Measurements from ENCODE around the gene BIK.
A peak's percentile ranks its signal among the peaks of the same experiment; 100 is the strongest.
"Not testable (repeated sequence)": the region's sequence is repeated elsewhere in the genome, so short reads cannot be mapped to it uniquely, and the experiment has no call there.

BIK gene

DNA sequence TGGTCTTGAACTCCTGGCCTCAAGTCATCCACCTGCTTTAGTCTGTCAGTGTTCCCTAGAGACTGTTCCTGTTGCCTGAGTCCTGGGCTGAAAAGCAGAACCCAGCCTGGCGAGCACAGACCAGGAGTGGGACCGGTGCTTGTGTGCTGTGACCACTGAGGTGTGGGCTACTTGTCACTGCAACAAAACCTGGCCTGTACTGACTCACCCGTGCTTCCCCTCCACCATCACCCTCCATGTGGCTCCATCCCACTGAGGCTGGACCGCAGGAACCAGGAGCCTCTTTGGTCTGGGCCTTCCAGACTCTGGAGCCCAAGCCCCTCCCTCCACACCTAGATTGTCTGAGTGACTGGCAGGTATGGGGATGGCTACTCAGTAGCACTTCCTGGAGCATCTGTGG, 24.0 kb downstream of the BIK start:
- no peak for DNase-seq (ENCODE audit: low read depth in 2 of 3, low spot score in 1 of 3)

DNA sequence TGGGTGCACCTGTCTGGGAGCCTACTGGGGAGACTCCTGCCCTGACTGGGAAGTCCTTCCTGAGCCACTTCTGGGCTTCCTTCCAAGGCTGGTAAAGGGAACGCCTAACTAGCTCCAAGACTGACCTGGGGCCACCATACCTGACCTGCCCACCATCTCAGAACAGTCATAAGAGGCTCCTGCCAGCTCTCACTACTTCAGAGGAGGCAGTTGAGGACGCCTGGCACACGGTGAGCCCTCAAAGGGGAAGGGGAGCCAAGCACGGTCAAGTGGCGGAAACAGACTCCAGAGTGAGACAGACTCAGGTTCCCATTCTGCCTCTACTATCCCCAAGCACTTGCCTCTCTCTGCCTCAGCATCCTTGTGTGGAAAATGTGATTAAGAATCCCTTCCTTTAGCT, 25.0 kb downstream of the BIK start:
- no peak for DNase-seq (ENCODE audit: low read depth in 2 of 3, low spot score in 1 of 3)

DNA sequence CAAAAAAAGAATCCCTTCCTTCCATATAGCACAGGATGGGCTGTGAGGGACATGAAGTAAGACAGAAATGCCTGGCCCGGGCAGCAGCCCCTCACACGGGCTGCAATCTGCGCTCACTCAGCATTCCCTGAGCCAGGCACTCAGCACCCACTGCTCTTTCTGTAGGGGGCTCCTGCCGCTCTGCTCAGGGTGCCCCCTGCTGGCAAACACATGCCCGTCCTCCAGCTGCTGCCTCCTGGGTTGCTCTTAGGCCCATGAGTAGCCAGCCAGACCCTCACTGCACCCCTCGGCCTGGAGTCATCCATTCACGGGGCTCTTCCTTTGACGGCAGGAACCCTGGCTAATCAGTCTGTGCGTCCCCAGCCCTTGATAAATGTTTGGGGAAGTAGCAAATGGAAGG, 25.7 kb downstream of the BIK start:
- no peak for DNase-seq (ENCODE audit: low read depth in 2 of 3, low spot score in 1 of 3)

DNA sequence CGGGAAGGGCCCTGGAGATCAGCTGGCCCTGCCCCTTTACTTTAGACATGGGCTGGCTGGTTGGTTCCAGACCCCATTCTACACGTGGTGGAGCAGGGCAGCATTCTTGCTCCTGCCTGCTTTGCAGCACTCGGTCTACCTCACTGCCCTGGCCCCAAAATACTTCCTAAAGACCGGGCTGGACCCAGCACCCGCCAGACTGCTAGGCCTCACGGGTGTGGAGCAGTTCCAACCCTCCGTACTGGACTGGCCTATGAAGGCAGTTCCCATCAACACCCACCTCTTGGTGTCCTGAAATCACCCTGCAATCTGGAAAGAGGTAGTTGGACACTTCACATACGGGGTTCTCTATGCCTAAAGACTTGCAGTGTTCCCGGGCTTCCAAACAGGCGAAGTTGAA, 26.3 kb downstream of the BIK start:
- DNase-seq (ENCODE audit: low read depth in 2 of 3, low spot score in 1 of 3), result no peak

DNA sequence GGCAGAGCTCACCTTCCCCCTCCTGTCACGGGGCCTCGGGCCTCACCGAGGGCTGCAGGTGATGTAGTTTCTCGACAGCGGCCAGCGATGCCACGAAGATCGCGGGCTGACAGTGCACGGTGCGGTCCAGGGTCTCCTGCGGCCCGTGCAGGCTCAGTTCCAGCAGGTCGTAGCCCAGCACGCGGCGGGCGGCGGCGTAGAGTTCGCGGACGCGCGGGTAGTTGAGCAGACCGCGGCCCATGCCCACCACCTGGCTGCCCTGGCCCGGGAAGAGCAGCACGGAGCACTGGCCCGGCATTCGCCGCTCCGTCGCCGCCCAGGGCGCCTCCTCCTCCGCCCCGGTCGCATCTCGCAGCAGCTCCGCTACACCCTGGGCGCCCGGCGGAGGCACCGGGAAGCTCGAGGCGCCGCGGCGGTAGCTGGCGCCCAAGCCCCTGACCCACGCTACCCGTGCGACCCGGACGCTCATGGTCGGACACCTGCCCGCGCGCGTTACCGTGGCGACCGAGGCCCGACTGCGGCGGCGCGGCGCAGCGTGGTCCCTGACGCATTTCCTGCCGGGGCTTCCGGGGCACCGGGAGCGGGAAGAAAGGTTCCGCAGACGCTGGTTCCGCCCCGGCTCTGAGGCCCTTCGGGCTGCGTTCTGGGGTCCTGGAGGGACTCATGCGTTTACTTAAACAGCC, 32.5 kb downstream of the BIK start, which contains the start of gene MCAT:
TSS of gene MCAT (minus strand) at position 519 of the 683 bp plus-strand sequence. CDS start at position 469, 50 bp downstream.
- peak; percentile 60 to 75 (median 70) for DNase-seq (ENCODE audit: low read depth in 2 of 3, low spot score in 1 of 3)

DNA sequence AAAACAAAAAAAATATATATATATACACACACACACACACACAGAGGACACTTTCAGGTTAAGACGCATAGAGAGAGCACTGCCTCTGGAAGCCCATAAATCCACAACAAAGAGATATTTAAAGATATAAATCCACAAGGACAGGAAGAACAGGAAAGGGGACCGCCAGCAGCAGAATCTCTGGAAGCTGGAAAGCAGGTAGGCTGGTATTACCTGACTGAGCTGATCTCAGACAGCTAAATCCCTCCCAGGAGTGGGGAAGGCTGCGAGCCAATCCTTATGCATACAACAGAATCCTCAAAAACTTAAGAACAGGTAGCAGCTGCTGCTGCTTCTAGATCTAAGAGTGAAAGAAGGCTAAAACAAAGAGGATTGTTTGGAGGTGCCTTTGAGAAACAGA, 34.4 kb downstream of the BIK start:
- DNase-seq (ENCODE audit: low read depth in 2 of 3, low spot score in 1 of 3), result no peak

DNA sequence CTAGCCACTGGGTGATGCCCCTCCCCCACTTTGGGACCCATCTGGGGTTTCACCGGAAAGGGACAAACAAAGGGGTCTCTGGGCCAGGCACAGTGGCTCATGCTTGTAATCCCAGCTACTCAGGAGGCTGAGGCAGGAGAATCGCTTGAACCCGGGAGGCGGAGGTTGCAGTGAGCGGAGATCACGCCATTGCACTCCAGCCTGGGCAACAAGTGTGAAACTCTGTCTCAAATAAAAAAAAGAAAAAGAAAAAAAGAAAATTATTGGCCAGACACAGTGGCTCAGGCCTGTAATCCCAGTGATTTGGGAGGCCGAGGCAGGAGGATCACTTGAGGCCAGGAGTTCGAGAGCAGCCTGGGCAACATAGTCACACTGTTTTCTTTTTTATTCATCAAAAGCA, 34.8 kb downstream of the BIK start:
- not testable (repeated sequence) for DNase-seq (ENCODE audit: low read depth in 2 of 3, low spot score in 1 of 3)

DNA sequence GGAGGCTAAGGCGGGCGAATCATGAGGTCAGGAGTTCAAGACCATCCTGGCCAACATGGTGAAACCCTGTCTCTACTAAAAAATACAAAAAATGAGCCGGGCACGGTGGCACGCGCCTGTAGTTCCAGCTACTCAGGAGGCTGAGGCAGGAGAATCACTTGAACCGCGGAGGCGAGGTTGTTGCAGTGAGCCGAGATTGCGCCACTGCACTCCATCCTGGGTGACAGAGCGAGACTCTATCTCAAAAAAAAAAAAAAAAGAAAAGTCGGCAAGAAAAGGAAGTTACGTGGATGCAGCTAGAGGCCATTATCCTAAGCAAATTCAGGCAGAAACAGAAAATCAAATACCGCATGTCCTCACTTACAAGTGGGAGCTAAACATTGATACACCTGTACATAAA, 35.8 kb downstream of the BIK start:
- DNase-seq (ENCODE audit: low read depth in 2 of 3, low spot score in 1 of 3), result not testable (repeated sequence)

DNA sequence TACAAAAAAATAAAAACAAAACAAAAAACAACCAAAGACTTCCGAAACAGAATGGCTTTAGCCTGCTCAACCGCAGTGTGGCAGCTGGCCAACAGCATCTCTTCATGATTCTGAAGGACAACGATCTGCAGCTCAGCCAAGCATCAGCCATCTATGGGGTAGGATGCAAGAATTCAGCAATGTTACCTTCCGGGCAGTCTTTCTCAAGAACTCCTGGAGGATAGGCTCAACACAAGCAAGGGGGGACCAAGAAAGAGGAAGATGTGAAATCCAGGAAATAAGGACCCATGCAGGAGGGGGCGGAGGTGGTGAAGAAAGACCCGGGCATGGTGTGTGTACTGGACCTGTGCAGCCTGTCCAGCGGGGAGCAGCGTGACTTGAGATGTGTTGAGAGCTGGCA, 37.3 kb downstream of the BIK start:
- DNase-seq (ENCODE audit: low read depth in 2 of 3, low spot score in 1 of 3), result no peak

DNA sequence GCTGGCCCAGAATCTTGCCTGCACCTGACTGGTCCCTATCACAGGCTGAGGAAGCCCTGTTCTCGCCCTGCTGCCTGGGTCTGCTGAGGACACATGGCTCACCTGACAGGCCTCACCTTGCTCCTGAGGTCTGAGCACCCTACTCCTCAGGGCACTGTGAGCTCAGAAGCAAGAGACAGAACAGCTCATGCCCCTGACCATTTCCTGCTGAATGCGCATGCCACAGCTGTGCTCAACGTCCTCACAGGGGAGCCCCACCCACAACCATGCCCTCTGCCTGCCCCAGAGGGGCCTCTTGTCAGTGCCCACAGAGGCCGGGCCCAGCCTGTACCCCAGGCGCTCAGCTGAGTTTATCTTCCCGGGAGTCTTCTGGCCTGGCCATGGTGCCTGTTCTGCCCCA, 38.0 kb downstream of the BIK start:
- no peak for DNase-seq (ENCODE audit: low read depth in 2 of 3, low spot score in 1 of 3)

DNA sequence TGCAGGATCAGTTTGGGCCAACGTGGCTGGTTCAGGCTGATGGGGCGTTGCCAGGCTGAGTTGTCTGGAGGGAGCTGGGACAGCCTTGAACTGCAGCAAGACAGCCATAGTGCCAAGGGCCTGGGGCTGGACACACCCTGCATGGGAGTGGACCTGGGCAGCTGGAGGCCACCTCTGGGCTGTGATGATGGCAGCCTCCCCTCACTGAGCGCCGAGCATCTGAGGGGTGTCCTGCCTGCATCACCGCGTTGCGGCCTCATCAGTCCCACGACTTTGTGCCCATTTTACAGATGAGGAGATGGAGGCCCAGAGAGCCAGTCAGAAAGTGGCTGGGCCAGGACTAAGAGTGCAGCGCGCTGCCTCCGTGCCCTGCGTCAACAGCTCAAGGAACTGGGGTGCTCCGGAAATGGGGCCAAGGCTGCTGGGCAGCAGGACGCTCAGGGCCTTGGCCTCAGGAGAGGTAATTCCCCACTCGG, 40.2 kb downstream of the BIK start:
- no peak for DNase-seq (ENCODE audit: low read depth in 2 of 3, low spot score in 1 of 3)

DNA sequence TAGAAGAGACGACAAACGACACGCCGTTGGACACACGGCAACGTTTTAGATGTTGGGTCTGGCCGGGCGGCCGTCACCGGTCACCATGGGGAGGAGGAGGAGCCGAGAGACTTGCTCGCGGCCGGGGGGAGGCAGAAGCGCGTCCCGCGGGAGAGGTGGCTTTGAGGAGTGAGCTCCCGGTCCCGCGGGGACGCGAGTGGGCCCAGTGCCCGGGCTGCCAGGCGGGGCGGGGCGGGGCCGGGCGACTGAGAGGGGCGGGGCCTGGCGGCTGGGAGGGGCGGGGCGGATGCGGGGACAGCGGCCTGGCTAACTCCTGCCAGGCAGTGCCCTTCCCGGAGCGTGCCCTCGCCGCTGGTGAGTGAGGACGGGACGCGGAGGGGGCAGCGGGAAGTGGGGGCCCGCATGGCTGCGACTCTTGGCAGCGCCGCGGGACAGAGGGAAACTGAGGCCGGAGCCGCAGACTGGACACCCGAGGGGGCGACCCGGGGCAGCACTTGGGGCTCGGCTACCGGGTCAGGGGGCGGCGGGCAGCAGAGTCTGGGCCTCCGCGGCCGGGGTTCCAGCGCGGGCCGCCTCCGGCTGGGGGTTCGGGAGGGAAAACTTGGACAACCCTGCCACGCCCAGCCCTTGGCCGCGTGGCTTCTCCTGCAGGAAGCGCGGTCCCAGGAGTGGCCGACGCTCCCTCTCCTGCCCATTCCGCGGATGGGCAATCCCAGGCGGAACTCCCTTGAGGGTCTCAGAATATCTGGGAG, 40.9 kb downstream of the BIK start, which contains the start of gene TSPO:
TSS of gene TSPO (plus strand) at position 309 of the 752 bp plus-strand sequence. CDS start 7,680 bp downstream, outside the sequence.
- DNase-seq (ENCODE audit: low read depth in 2 of 3, low spot score in 1 of 3), result peak in 2 of 3 donors; percentile 48 to 54

DNA sequence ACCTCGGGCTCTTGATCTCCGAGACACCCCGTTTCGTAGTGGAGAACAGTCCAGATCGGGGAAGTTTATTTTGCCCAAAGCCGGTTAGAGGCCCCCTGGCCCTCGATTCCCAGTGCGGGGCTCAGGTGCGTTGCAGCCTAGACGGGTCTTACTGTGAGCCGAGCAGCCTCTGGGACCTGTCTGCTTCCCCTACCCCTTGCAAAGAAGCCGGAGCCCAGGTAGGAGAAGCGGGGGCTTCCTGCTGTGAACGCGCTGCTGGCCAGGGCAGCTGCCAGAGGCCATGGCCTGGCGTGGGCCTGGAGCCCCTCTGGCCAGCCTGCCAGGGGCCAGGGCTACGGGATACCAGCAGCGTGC, 41.4 kb downstream of the BIK start:
- DNase-seq (ENCODE audit: low read depth in 2 of 3, low spot score in 1 of 3), result no peak

DNA sequence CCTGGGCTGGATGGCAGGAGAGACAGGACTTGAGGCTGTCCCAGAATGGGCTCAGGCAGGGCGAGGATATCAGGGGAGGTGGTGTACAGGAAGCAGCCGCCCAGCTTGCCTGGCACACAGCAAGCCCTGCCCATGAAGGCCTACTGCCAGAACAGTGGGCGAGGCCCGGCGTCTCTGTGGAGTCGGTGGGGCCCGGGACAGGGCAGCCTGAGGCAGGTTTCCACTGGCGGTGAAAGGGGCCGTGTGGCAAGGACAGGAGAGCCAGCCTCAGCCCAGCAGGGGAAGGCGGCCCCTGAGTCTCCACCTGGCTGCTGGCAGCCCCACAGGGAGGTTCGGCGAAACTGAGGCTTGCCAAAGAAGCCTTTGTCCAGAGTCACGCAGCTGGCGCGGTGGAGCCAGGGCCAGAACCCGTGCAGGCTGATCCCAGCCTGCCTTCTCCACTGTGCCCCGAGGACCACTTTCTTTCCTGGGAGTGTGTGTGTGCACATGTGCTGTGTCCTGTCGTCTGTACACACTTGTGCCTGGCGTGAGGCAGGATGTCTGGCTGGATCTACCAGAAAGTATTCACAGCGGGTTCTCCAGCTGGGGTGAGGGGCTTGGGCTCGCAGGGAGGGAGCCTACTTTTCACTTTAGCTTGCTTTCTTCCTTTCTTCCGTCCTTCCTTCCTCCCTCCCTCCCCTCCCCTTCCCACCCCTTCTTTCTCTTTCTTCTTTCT, 42.0 kb downstream of the BIK start:
- peak; percentile 31 to 41 (median 35) for DNase-seq (ENCODE audit: low read depth in 2 of 3, low spot score in 1 of 3)

DNA sequence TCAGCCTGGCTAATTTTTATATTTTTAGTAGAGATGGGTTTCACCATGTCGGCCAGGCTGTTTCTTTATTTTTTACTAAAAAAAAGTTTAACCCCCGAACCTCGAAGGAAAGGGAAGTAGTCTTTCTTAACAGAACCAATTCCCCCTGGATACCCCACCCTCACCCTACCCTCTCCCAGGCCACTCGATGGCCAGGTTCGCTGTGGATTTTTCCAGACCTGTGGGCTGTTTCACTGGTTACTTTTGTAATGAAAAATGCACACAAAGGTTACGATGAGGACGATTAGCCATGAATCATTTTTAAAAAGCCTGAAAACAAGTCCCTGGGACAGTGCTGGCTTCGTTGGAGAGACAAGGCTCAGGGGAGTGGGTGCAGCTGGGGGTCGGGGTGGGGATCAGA, 43.3 kb downstream of the BIK start:
- no peak for DNase-seq (ENCODE audit: low read depth in 2 of 3, low spot score in 1 of 3)

DNA sequence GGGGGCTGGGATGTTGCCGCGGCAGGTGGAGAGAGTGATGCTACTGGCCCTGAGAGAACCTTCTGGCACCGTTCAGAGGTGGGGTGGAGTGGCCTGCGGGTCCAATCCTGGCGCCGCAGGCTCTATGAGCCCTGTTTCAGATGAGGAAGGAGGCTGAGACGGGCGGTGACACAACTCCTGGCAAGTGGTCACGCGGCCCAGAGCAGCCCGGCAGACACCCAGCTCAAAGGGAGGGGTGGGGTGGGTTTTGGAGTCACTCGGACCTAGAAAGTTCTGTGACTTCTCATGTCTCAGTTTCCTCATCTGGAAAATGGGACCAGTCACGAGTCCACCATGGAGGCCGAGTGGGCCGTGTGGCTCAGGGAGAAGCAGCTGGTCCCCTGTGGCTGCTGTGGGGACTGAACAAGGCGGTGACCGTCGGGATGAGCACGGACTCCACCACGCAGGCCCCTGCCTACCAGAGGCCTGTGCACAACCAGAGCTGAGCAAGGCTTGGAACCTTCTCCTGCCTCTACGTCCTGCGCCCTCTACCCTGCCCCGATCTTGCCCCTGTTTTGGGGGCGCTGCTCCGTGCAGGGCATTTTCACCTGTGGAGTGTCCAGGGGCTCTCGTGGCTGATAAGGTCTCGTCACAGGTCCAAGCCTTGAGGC, 44.5 kb downstream of the BIK start:
- no peak for DNase-seq (ENCODE audit: low read depth in 2 of 3, low spot score in 1 of 3)

DNA sequence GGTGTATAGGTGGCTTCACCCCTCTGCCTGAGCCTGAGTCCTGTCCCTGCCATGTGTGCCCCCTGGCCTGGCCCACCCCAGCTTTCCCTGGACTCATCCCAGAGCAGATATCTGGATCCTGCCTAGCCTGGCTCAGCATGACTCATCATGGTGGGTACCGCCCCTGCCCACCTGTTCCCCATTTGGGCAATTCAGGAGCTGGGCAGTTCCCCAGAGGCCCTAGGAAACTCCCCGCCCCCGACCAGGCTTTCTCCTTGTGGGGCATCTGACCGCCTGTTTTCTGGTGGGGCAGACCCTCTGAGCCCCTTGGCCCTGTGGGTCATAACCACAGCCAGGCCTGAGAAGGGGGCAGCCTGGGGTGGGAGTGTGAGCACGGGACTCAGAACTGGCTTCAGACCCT, 45.2 kb downstream of the BIK start:
- no peak for DNase-seq (ENCODE audit: low read depth in 2 of 3, low spot score in 1 of 3)

DNA sequence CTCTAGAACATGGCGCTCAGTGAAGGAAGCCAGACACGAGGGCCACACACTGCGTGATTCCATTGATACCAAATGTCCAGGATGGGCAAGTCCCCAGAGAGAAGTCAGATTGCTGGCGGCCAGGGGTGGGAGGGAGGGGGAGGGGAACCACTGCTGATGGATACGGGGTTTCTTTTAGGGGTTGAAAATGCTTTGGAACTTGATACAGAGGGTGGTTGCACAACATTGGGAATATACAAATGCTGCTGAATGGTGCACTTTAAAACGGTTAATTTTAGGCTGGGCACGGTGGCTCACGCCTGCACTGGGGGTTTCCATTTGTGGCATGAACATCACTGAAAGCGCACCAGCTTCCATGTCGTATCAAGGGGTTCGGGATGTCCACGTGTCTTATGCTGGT, 45.9 kb downstream of the BIK start:
- no peak for DNase-seq (ENCODE audit: low read depth in 2 of 3, low spot score in 1 of 3)

DNA sequence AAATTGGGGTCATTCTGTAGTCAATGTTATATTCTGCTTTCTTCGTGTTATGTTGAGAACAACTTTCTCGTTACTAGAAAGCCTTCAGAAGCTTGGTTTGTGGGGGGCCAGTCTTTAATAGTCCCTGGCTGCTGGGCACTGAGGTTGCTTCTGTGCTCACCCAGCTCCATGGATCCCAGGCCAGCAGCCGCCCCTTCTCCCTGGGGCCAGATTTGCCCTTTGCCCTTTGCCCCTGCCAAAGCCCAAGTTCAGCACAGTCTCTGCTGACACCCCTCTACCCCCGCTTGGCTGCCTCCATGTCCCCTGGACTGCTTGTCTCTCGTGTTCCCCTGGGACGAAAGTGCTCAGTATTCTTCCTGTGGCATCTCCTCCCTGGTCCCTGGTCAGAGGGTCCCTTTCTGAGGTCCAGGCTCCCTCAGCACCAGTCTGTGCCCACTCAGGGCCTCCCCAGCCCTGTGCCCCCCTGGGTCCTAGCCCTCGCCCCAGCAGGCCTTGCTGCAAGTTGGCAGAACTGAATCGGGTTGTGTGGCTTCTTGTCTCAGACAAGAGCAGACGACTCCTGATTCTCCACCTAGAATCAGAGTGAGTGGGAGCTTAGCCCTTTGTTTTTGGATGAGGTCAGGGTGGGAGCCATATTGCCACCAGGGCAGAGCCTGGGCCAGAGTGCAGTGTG, 47.5 kb downstream of the BIK start:
- DNase-seq (ENCODE audit: low read depth in 2 of 3, low spot score in 1 of 3), result no peak

DNA sequence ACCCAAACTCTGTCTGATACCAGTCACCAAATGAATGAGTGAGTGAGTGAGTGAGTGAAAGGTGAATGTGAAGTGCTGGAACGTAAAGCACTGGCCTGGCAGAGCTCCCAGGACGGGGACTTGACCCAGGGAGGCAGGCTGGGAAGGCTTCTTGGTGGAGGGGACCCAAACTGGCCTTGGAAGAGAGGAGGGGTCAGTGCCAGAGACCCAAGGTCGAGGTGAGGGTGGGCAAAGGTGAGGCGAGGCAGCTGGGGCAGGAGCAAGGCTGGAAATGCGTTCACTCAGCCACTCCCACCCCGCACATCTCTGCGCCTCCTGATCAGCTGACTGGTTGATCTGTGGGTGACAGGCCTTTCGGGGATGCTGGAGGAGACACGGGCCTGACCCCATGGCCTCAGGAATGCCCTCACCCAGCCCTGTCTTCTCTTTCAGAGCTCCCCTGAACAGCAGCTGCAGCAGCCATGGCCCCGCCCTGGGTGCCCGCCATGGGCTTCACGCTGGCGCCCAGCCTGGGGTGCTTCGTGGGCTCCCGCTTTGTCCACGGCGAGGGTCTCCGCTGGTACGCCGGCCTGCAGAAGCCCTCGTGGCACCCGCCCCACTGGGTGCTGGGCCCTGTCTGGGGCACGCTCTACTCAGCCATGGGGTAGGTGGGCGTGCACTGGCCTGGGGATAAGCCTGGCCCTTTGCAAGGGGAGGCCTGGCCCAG, 48.4 kb downstream of the BIK start:
- DNase-seq (ENCODE audit: low read depth in 2 of 3, low spot score in 1 of 3), result no peak

Measured in stimulated activated CD4-positive, alpha-beta T cell treated with anti-CD3 and anti-CD28 coated beads, Interleukin-12 subunit alpha, Interleukin-12 subunit beta, amount 100 ng/mL, for 48 hours (primary cell).